ENCODE measurements around the gene PRAME.
"Not testable (repeated sequence)": the region's sequence is repeated elsewhere in the genome, so short reads cannot be mapped to it uniquely, and the experiment has no call there.

PRAME gene

DNA sequence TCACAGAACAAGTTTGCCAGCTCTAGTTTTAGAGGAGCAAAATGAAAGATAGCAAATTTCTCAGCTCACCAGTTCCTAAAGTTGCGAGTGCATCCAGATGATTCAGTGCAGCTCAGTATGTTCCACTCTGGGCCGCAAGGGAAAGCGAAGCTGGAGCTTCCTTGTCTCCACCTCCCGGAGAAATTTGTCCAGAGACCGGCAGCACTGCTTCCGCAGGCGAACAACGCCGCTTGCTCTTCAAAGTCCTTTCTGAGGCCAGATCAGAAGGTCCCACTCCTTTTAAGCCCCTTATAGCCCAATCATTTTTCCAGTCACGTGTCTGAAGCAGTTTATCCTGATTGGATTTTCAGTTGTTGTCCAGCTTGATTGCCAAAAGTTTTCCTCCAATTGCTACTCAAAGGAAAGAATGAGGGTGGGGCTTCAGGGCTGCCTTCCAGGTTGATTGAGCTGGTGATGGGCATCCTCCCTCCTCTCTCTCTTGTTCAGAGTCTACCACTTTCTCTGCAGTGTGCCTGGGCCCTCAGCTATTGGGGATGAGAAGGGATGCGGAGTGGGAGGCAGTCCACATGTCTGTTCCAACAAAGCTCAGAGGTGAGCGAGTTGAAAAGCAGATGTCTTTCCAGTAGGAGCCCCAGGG, 38.9 kb downstream of the PRAME start, which contains the start of gene ZNF280A:
Gene ZNF280A, minus strand, starts transcription at position 251 of the 637 bp plus-strand sequence. CDS start 4,640 bp downstream, outside the sequence.
- peaks cover 5% of the 10 kb centered on the region for H3K9me3 Mint-ChIP-seq
- H3K4me1 Mint-ChIP-seq = peaks cover 13% of the 10 kb centered on the region
- H3K4me3 Mint-ChIP-seq = peak within 1 kb of the TSS; percentile 35
- TF ChIP-seq CTCF (IDR thresholded peaks at IDR 0.05) = no peak
- H3K36me3 Mint-ChIP-seq (ENCODE audit: low read depth) = no peaks in the 10 kb centered on the region
- no peak for DNase-seq
- peaks cover 42% of the 10 kb centered on the region for H3K27me3 Mint-ChIP-seq (ENCODE audit: low read depth, poor library complexity)
- H3K27ac Mint-ChIP-seq = no peak within 1 kb of the TSS

GRCh38 chr22:22519591-22519990, 39.5 kb downstream of the PRAME start:
- Mint-ChIP-seq H3K4me3 (peak overlapping the region; percentile 35), H3K9me3 (peaks cover 5% of the 10 kb centered on the region), H3K27me3 (ENCODE audit: low read depth, poor library complexity) (peaks cover 42% of the 10 kb centered on the region), H3K4me1 (peaks cover 13% of the 10 kb centered on the region), H3K27ac (no peak overlapping the region), H3K36me3 (ENCODE audit: low read depth) (no peaks in the 10 kb centered on the region)
- TF ChIP-seq CTCF (IDR thresholded peaks at IDR 0.05) = no peak
- DNase-seq = no peak

DNA sequence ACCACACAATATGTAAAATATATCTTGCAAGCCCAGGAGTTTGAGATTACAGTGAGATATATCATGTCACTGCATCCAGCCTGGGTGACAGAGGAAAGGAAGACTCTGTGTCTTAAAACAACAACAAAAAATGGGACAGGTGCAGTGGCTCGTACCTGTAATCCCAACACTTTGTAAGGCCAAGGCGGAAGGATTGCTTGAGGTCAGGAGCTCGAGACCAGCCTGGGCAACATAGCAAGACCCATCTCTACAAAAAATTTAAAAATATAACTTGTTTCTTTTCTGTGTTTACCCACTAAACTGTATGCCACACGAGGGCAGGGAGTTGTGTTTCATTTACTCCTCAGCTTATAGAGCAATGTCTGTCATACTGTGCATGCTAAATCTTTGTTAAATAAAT, 42.1 kb downstream of the PRAME start:
- peaks cover 13% of the 10 kb centered on the region for H3K4me1 Mint-ChIP-seq
- H3K4me3 Mint-ChIP-seq = no peak overlapping the region
- peaks cover 50% of the 10 kb centered on the region for H3K27me3 Mint-ChIP-seq (ENCODE audit: low read depth, poor library complexity)
- H3K9me3 Mint-ChIP-seq = no peaks in the 10 kb centered on the region
- H3K27ac Mint-ChIP-seq = no peak overlapping the region
- no peak for DNase-seq
- H3K36me3 Mint-ChIP-seq (ENCODE audit: low read depth) = no peaks in the 10 kb centered on the region
- TF ChIP-seq CTCF (IDR thresholded peaks at IDR 0.05) = no peak

- peaks cover 7% of the 10 kb centered on the region for H3K9me3 Mint-ChIP-seq
- H3K4me1 Mint-ChIP-seq = peaks cover 11% of the 10 kb centered on the region
- no peak overlapping the region for H3K27ac Mint-ChIP-seq
- no peak for TF ChIP-seq CTCF (IDR thresholded peaks at IDR 0.05)
- no peak for DNase-seq
- H3K27me3 Mint-ChIP-seq (ENCODE audit: low read depth, poor library complexity) = peaks cover 60% of the 10 kb centered on the region
- H3K36me3 Mint-ChIP-seq (ENCODE audit: low read depth) = no peaks in the 10 kb centered on the region
- H3K4me3 Mint-ChIP-seq = no peak overlapping the region
These were observed 43.2 kb downstream of the PRAME start for GRCh38 chr22:22515890-22516289.

GRCh38 chr22:22514431-22514830, 44.6 kb downstream of the PRAME start:
- H3K4me1 Mint-ChIP-seq; H3K4me3 Mint-ChIP-seq; H3K27ac Mint-ChIP-seq; DNase-seq; H3K36me3 Mint-ChIP-seq (ENCODE audit: low read depth): not testable (repeated sequence)
- peaks cover 62% of the 10 kb centered on the region for H3K27me3 Mint-ChIP-seq (ENCODE audit: low read depth, poor library complexity)
- peaks cover 20% of the 10 kb centered on the region for H3K9me3 Mint-ChIP-seq

GRCh38 chr22:22513619-22514018, 45.4 kb downstream of the PRAME start:
- no peaks in the 10 kb centered on the region for H3K36me3 Mint-ChIP-seq (ENCODE audit: low read depth)
- no peak for DNase-seq
- H3K27ac Mint-ChIP-seq = no peak overlapping the region
- H3K27me3 Mint-ChIP-seq (ENCODE audit: low read depth, poor library complexity) = peaks cover 62% of the 10 kb centered on the region
- peaks cover 28% of the 10 kb centered on the region for H3K9me3 Mint-ChIP-seq
- no peak overlapping the region for H3K4me3 Mint-ChIP-seq
- no peak for TF ChIP-seq CTCF (IDR thresholded peaks at IDR 0.05)
- no peaks in the 10 kb centered on the region for H3K4me1 Mint-ChIP-seq
